ENCODE measurements around the gene OR9A4.

Gene OR9A4

DNA sequence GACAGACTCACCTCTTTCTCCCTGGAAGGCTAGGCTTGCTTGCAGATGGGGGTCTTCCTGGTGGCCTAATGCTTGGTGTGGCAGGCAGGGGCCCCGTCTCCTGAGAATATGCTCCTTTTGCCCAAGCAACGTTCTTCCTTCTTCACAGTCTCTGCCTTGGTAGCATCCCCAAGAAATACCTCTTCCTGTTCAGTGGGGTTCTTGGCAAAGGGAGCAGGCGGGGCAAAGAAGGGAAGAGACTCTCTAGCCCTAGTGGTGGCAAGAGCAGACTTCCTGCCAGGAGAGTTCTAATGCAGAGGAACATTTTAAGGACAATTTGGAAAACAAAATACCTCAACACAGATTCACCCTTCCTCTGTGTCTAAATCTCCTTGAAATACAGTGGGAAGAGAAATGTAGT, 30.6 kb downstream of the OR9A4 start, which contains the start of gene CLEC5A:
TSS of gene CLEC5A (minus strand) at position 179 of the 400 bp plus-strand sequence. CDS start 682 bp downstream, outside the sequence.
- DNase-seq (ENCODE audit: low read depth, low spot score): no peak

- DNase-seq (ENCODE audit: low read depth, low spot score): no peak
Measured at GRCh38 chr7:141949021-141949420, 32.8 kb downstream of the OR9A4 start.

DNA sequence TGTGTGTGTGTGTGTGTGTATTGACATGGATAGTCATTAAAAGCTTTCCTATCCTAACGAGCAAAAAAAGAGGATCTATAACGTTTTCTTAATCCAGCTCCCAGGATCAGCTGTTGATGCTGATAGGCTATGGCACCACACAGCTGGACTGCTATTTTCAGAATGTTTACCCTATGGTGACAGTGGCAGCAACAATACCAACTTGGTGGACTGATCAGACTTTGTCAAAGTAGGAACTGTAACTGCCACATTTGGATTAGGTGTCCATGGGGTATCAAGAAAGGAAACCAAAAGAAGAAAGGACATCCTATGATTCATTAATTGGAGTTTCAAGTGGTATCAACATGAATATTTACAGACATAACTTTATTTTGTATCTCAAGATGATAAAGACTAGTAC, 33.3 kb downstream of the OR9A4 start:
- no peak for DNase-seq (ENCODE audit: low read depth, low spot score)

- DNase-seq (ENCODE audit: low read depth, low spot score): no peak
Measured at GRCh38 chr7:141949911-141950310, 33.7 kb downstream of the OR9A4 start.

DNA sequence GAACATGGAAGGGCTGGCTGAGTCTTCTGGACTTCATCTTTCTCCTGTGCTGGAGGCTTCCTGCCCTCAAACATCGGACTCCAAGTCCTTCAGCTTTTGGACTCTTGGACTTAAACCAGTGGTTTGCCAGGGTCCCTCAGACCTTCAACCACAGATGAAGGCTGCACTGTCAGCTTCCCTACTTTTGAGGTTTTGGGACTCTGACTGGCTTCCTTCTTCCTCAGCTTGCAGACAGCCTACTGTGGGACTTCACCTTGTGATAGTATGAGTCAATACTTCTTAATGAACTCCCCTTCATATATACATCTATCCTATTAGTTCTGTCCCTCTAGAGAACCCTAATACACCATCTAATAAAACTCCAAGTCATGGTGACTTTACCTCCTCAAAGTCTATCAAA, 34.6 kb downstream of the OR9A4 start:
- DNase-seq (ENCODE audit: low read depth, low spot score): no peak

DNA sequence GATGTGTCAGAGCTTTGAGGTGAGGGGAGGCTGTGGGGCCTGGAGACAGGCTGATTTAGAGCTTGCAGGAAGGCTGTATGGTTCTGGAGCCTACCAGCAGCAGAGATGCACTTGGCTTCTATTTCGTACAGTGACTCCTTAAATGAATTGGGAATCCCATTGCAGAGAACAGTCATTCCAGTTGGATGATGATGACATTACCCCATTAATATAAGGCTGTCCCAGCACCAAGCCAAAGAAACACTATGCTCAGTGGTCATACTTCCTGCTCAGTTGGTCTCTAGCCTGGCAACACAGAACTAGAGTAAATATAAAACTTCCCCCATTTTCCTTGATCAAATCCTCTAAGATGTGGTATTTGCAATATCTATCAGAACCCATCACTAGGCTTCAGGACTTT, 36.3 kb downstream of the OR9A4 start:
- no peak for DNase-seq (ENCODE audit: low read depth, low spot score)

GRCh38 chr7:141954334-141954733, 38.1 kb downstream of the OR9A4 start:
- DNase-seq (ENCODE audit: low read depth, low spot score): peak; percentile 17

DNA sequence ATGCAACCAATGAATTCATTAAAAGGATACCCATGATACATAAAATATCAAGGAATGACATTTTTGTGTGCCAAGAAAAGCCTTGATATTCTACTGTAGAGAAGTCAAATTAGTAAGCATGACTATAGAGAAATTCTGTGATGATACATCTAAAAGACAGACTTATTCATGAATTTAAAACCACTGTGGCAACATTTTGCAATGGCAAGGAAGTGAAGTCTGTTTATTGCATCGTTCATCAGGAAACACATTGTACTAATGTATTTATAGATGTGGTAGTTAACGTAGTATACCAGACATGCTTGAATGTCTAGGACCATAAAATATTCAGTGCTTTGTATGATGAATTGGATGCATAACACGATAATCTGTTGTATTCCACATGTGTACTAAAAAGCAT, 39.9 kb downstream of the OR9A4 start:
- no peak for DNase-seq (ENCODE audit: low read depth, low spot score)

- DNase-seq (ENCODE audit: low read depth, low spot score): no peak
Measured at GRCh38 chr7:141960687-141961422, 44.7 kb downstream of the OR9A4 start.

Data from iPS DF 19.7 (cell line).